Activated T-cell treated with anti-CD3 and anti-CD28 coated beads, Interleukin-2, amount 50 U/mL, for 72 hours (primary cell): ENCODE measurements around the gene TLR10. TPM values are rescaled to one million over a fixed set of nuclear protein-coding genes. Genes with fewer than 3 reads are reported as not detected.
A peak's percentile ranks its signal among the peaks of the same experiment; 100 is the strongest.

Experiments
- ATAC-seq, 2 donors: fragments of 150-1000 bp; cut with Tn5 transposase; replicated peaks in 1 of 2; 2 replicates each; pipeline ENCODE4 v1.10.0; 2021; ENCODE audit warnings: moderate library complexity in 2 of 2, mild to moderate bottlenecking in 1 of 2
- DNase-seq, 2 donors: peaks; one replicate each; pipeline ENCODE4 v3.0.0; 2021 to 2022; ENCODE audit warnings: mixed read lengths in 1 of 2
- H3K27ac Mint-ChIP-seq: one replicate; pipeline ENCODE4 v1.8.0; 2022; ENCODE audit warnings: mild to moderate bottlenecking, moderate library complexity, mixed read lengths
- H3K27me3 Mint-ChIP-seq: one replicate; pipeline ENCODE4 v1.8.0; 2022; ENCODE audit warnings: low read depth, mixed read lengths
- H3K36me3 Mint-ChIP-seq, 2 donors: one replicate each; pipeline ENCODE4 v1.8.0; 2022; ENCODE audit warnings: mixed read lengths in 2 of 2, mild to moderate bottlenecking in 1 of 2; ENCODE audit not compliant: insufficient read depth in 2 of 2
- H3K4me1 Mint-ChIP-seq: one replicate; pipeline ENCODE4 v1.8.0; 2022; ENCODE audit warnings: low read depth, mixed read lengths
- H3K4me3 Mint-ChIP-seq, 2 donors: one replicate each; pipeline ENCODE4 v1.8.0; 2022; ENCODE audit warnings: mild to moderate bottlenecking in 2 of 2, mixed read lengths in 2 of 2, moderate library complexity in 2 of 2
- H3K9me3 Mint-ChIP-seq, 2 donors: one replicate each; pipeline ENCODE4 v1.8.0; 2022; ENCODE audit warnings: mixed read lengths in 2 of 2
- total RNA-seq, 2 donors: library from RNA; stranded (reverse); gene quantifications; one replicate each; pipeline ENCODE4 v1.2.3, GENCODE V29; 2022

Gene TLR10
- total RNA-seq, 2 donors from 2014 or later: 0.12 TPM; not detected in 1

DNA sequence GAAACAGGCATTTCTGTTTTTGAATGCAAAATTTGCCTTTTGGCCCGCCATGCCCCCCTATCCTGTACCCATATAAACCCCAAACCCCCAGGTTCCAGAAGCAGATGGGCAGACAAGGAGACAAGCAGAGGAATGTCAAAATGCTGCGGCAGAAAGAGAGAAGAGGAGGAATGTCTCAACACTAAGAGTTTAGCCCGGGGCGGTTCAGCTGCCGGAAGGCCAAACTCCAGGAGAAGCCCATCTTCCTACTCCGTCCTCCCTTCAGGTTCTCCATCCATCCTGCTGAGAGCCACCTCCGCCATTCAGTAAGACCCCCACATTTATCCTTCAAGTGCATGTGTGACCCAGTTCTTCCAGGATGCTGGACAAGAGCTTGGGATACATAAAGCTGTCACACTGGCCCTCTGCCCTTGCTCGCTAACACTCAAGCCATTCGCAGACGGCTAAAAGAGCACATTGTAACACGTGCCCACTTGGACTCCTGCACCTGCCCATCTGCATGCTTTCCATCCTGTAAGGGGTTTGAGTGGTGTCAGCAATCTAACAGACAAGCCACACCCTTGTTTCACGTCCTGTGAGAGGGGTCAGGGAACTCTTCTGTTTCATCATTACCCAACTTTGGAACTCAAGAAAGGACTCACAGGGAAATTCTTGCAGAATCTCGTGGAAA, 31.3 kb downstream of the TLR10 start:
- Mint-ChIP-seq H3K4me3 (no peak overlapping the region), H3K36me3 (peaks cover 13 to 14% of the 10 kb centered on the region in 2 donors), H3K4me1 (no peaks in the 10 kb centered on the region), H3K27ac (no peak overlapping the region), H3K27me3 (no peaks in the 10 kb centered on the region), H3K9me3 (peaks cover 11% of the 10 kb centered on the region in 2 donors)
- ATAC-seq (no peak), DNase-seq (no peak)

- no peak overlapping the region for H3K27ac Mint-ChIP-seq
- ATAC-seq (no peak), DNase-seq (no peak)
- H3K36me3 Mint-ChIP-seq: peaks cover 13 to 14% of the 10 kb centered on the region in 2 donors
- peaks cover 11% of the 10 kb centered on the region in 2 donors for H3K9me3 Mint-ChIP-seq
- no peak overlapping the region for H3K4me3 Mint-ChIP-seq
- no peaks in the 10 kb centered on the region for H3K27me3 Mint-ChIP-seq
- no peaks in the 10 kb centered on the region for H3K4me1 Mint-ChIP-seq
Observed at GRCh38 chr4:38749336-38749735, 33.5 kb downstream of the TLR10 start.

GRCh38 chr4:38747629-38748028, 35.2 kb downstream of the TLR10 start:
- Mint-ChIP-seq H3K27me3 (no peaks in the 10 kb centered on the region), H3K4me1 (peaks cover 7% of the 10 kb centered on the region), H3K27ac (no peak overlapping the region), H3K36me3 (peaks cover 13 to 14% of the 10 kb centered on the region in 2 donors), H3K4me3 (no peak overlapping the region), H3K9me3 (peaks cover 11% of the 10 kb centered on the region in 2 donors)
- ATAC-seq (no peak), DNase-seq (no peak)

DNA sequence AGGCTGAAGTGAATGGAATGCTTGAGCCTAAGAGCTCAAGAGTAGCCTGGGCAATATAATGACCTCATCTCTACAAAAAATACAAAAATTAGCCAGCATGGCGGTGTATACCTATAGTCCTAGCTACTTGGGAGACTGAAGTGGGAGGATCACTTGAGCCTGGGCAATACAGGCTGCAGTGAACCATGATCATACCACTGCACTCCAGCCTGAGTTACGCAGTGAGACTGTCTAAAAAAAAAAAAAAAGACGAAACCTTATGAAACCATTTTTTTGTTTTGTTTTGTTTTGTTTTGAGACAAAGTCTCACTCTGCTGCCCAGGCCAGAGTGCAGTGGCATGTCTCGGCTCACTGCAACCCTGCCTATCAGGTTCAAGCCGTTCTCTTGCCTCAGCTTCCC, 36.9 kb downstream of the TLR10 start:
- no peak for ATAC-seq
- peaks cover 11% of the 10 kb centered on the region in 2 donors for H3K9me3 Mint-ChIP-seq
- H3K4me3 Mint-ChIP-seq: no peak overlapping the region

DNA sequence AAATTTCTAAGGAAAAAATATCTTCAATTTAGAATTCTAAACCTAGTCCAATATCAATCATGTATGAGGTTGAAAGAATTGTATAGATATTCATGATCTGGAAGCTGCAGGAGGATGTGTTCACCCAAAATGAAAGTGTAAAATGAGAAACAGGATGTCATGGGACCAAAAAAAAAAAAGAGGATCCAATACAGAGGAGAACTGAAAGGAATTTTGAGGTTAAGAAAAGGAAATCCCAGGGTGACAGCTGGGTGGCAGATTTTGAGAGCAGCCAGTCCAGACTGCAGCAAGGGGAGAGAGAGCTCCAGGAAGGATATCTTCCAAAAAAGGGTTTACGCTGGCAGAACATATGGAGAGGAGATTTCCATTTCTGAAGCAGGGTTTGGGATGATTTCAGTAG, 38.9 kb downstream of the TLR10 start:
- H3K27ac Mint-ChIP-seq: no peak overlapping the region
- no peak for DNase-seq
- H3K27me3 Mint-ChIP-seq: peaks cover 5% of the 10 kb centered on the region
- peaks cover 7% of the 10 kb centered on the region for H3K4me1 Mint-ChIP-seq
- H3K36me3 Mint-ChIP-seq: peaks cover 13 to 14% of the 10 kb centered on the region in 2 donors
- H3K9me3 Mint-ChIP-seq: peaks cover 11% of the 10 kb centered on the region in 2 donors
- no peak overlapping the region for H3K4me3 Mint-ChIP-seq
- ATAC-seq: no peak

More for the DNA sequence above, 36.9 kb downstream of the TLR10 start:
- peaks cover 7% of the 10 kb centered on the region for H3K4me1 Mint-ChIP-seq
- H3K27me3 Mint-ChIP-seq: peaks cover 5% of the 10 kb centered on the region
- no peak overlapping the region for H3K27ac Mint-ChIP-seq
- no peak for DNase-seq
- peaks cover 13 to 14% of the 10 kb centered on the region in 2 donors for H3K36me3 Mint-ChIP-seq

- Mint-ChIP-seq H3K4me1 (peaks cover 7% of the 10 kb centered on the region), H3K4me3 (no peak overlapping the region), H3K27me3 (peaks cover 5% of the 10 kb centered on the region), H3K9me3 (no peaks in the 10 kb centered on the region), H3K36me3 (no peaks in the 10 kb centered on the region), H3K27ac (peak overlapping the region; percentile 71)
- ATAC-seq (no peak), DNase-seq (no peak)
Observed at GRCh38 chr4:38740303-38740702, 42.5 kb downstream of the TLR10 start.

DNA sequence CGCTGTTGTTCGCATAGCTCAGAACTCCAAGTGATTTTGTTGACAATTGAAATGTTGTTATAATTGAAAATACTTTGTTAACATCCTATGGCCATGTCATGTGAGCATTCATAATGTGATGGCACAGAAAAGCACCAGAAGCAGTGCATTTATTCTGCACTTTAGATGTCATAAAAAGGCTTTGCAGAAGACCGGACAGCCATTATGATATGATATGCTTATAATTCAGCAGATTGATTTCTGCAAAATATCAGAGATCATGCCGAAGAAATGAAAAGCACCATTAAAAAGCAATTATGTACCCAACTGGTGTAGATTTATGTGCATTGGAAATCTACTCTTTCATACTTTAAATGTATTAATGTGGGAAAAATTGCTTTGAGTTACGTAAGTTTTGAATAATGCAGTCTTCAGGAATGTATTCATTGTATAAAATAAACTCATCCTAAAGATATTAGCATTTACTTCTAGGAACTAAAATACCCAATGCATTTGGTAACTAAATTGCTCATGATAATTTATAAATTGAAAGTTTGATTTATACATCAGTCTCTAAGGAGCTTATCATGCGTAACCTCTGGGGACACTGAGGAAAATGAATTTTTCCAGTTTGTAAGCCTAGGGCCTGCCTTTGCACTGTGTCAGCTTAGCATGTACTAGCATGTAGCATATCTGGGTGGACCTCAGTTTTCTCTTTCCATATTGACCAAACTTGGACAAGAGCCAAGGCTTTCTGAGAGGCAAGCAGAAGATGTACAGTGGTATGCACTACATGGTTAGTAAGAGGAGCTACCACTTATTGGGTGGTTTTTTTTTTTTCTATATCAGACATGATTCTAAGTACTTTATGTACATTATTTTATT, 43.6 kb downstream of the TLR10 start:
- H3K9me3 Mint-ChIP-seq: no peaks in the 10 kb centered on the region
- peaks cover 7% of the 10 kb centered on the region for H3K4me1 Mint-ChIP-seq

GRCh38 chr4:38735870-38736269, 46.9 kb downstream of the TLR10 start:
- DNase-seq: no peak
- no peaks in the 10 kb centered on the region for H3K27me3 Mint-ChIP-seq

More for the DNA sequence above, 43.6 kb downstream of the TLR10 start:
- no peak overlapping the region for H3K27ac Mint-ChIP-seq
- H3K36me3 Mint-ChIP-seq: peaks cover 0 to 3% of the 10 kb centered on the region in 2 donors
- ATAC-seq (no peak), DNase-seq (no peak)
- H3K4me3 Mint-ChIP-seq: no peak overlapping the region
- H3K27me3 Mint-ChIP-seq: peaks cover 5% of the 10 kb centered on the region

DNA sequence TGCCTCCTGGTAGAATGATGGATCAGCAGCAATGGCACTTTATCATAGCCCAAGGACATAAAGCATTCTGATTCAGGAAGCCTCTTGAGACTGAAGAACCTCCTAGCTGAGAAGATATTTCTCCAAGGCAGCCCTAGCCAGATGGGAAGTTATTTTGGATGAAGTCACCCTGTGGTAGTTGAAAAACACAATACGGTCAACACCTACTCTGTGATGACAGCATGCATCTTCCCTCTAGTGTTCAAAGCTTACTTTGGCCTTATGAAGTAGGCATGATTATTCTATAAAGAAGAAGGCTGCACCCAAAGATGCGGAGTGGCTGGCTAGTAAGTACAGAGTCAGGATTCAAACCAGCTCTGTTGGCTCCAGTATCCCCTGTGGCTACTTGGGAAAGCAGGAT, 47.9 kb downstream of the TLR10 start:
- Mint-ChIP-seq H3K27me3 (peaks cover 5% of the 10 kb centered on the region), H3K27ac (no peak overlapping the region), H3K9me3 (peaks cover 8 to 12% of the 10 kb centered on the region in 2 donors), H3K4me3 (no peak overlapping the region), H3K36me3 (peaks cover 4 to 16% of the 10 kb centered on the region in 2 donors), H3K4me1 (peaks cover 13% of the 10 kb centered on the region)
- ATAC-seq (no peak), DNase-seq (no peak)

More at GRCh38 chr4:38735870-38736269, 46.9 kb downstream of the TLR10 start:
- Mint-ChIP-seq H3K27ac (no peak overlapping the region), H3K4me1 (peaks cover 5% of the 10 kb centered on the region), H3K9me3 (peaks cover 8 to 12% of the 10 kb centered on the region in 2 donors), H3K4me3 (no peak overlapping the region), H3K36me3 (peaks cover 4 to 16% of the 10 kb centered on the region in 2 donors)
- no peak for ATAC-seq

- H3K36me3 Mint-ChIP-seq: peaks cover 4 to 16% of the 10 kb centered on the region in 2 donors
- peaks cover 13% of the 10 kb centered on the region for H3K4me1 Mint-ChIP-seq
- peaks cover 5% of the 10 kb centered on the region for H3K27me3 Mint-ChIP-seq
- no peak overlapping the region for H3K27ac Mint-ChIP-seq
- ATAC-seq (no peak), DNase-seq (no peak)
- H3K4me3 Mint-ChIP-seq: no peak overlapping the region
- H3K9me3 Mint-ChIP-seq: peaks cover 8 to 12% of the 10 kb centered on the region in 2 donors
Observed at GRCh38 chr4:38734446-38734845, 48.3 kb downstream of the TLR10 start.

DNA sequence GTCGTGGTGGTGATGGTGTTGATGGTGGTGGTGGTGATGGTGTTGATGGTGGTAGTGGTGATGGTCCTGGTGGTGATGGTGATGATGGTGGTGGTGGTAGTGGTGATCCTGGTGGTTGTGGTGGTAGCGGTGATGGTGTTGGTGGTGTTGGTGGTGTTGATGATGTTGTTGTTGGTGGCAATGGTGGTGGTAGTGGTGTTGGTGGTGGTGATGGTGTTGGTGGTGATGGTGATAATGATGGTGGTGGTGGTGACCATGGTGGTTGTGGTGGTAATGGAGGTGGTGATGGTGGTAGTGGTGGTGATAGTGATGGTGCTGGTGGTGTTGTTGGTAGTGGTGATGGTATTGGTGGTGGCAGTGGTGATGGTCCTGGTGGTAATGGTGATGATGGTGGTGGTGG, 49.1 kb downstream of the TLR10 start:
- no peak for DNase-seq
- Mint-ChIP-seq H3K27me3 (peaks cover 5% of the 10 kb centered on the region), H3K4me1 (peaks cover 13% of the 10 kb centered on the region), H3K27ac (no peak overlapping the region), H3K9me3 (peaks cover 8 to 12% of the 10 kb centered on the region in 2 donors), H3K4me3 (no peak overlapping the region), H3K36me3 (peaks cover 4 to 16% of the 10 kb centered on the region in 2 donors)
- ATAC-seq: no peak

DNA sequence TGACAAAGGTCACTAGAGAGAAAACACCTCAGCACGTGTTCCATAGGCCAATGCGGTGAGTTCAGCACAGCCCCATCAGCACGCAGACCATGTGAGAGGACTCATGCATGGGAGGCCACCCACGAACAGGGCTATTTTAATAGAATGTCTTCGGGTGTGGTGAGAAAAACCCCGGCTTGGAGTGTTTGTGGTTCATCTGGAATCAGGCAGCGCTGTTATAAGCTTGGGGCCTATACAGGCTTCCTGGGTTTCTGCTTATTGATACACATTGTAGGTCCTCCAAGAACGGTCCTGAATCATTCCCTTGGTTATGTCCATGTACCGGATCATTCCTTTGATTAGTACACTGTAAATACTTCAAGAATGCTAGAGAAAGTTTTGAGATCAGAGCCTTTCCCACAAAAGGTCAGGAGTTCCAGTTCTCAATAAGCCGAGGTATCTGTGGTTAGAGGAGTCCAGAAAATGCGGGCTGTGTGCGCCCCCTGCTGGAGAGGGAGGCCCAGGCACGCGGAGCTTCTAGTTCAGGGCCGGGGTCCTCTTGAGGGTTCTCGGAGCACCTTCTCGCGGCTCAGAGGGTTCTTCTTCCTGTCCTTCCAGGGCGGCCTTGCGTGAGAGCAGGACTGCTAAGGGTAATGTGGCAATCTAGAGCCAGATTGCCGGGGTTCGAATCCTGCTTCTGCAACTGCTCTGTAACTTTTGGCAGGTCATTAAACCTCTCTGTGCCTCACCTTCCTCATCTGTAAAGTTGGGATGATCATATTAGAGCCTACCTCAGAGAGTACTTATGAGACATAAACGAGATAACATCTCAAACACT, 51.8 kb downstream of the TLR10 start:
- H3K27ac Mint-ChIP-seq: peak overlapping the region; percentile 60
- peaks cover 8 to 12% of the 10 kb centered on the region in 2 donors for H3K9me3 Mint-ChIP-seq
- H3K4me1 Mint-ChIP-seq: peaks cover 13% of the 10 kb centered on the region
- ATAC-seq: peak; percentile 85 to 88
- H3K27me3 Mint-ChIP-seq: peaks cover 5% of the 10 kb centered on the region
- peak; percentile 81 to 88 for DNase-seq
- peaks cover 4 to 16% of the 10 kb centered on the region in 2 donors for H3K36me3 Mint-ChIP-seq
- peak overlapping the region in 1 of 2 donors; percentile 37 for H3K4me3 Mint-ChIP-seq
